ENCODE data around the gene PARVA. TPM values are rescaled to one million over a fixed set of nuclear protein-coding genes. Genes with fewer than 3 reads are reported as not detected.

PARVA gene
- total RNA-seq, 1 experiment from 2014 or later = 36.7 TPM

DNA sequence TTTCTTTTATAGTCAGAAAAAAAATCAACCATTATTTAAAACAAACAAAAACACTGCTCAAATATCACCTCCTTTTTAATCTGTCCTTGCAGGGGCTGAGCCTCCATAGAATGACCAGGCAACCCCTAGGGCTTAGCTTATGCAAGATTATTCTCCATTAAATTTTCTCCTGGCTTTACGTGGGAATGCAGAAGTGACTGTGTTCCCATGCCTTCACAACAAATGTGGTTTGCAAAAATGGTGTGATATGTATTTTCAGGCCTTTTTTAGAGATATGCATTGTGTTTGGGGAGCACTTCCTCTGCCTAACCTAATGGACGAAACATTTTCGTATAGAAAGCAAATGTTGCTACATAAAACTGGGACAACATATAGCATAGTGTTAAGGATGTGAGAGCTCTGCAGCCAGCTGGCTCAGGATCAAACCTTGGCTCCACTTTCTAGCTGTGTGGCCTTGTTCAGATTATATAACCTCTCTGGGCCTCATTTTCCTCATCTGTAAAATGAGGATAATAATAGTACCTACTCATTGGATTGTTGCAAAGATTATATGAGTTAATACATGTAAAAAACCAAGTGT is 82.6 kb downstream of the PARVA start:
- no peak overlapping the region for H3K4me3 Mint-ChIP-seq (ENCODE audit: unreplicated experiment)
- peaks cover 12% of the 10 kb centered on the region for H3K4me1 Mint-ChIP-seq (ENCODE audit: insufficient read depth, unreplicated experiment)
- H3K36me3 Mint-ChIP-seq (ENCODE audit: insufficient read depth, unreplicated experiment) = no peaks in the 10 kb centered on the region
- no peaks in the 10 kb centered on the region for H3K9me3 Mint-ChIP-seq (ENCODE audit: unreplicated experiment)
- H3K27me3 Mint-ChIP-seq (ENCODE audit: insufficient read depth, unreplicated experiment) = no peaks in the 10 kb centered on the region
- H3K27ac Mint-ChIP-seq (ENCODE audit: low read depth, unreplicated experiment) = no peak overlapping the region
- ChIA-PET POLR2A (no interaction called here), CTCF (interaction anchor here (1.0 to 1.2 kb wide), 3 partner anchors 8 to 501 kb away, joined by 3 read pairs; no protein-coding TSS in a partner anchor)
- no TSS peak for BruUV-seq (replicated peaks)
- intact Hi-C loops (cut with micrococcal nuclease) = no loop called here
- DNase-seq (ENCODE audit: unreplicated experiment) = no peak
- TF ChIP-seq, protein P1, sequence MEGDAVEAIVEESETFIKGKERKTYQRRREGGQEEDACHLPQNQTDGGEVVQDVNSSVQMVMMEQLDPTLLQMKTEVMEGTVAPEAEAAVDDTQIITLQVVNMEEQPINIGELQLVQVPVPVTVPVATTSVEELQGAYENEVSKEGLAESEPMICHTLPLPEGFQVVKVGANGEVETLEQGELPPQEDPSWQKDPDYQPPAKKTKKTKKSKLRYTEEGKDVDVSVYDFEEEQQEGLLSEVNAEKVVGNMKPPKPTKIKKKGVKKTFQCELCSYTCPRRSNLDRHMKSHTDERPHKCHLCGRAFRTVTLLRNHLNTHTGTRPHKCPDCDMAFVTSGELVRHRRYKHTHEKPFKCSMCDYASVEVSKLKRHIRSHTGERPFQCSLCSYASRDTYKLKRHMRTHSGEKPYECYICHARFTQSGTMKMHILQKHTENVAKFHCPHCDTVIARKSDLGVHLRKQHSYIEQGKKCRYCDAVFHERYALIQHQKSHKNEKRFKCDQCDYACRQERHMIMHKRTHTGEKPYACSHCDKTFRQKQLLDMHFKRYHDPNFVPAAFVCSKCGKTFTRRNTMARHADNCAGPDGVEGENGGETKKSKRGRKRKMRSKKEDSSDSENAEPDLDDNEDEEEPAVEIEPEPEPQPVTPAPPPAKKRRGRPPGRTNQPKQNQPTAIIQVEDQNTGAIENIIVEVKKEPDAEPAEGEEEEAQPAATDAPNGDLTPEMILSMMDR (IDR thresholded peaks at IDR 0.05; ENCODE audit: unreplicated experiment) = no peak

DNA sequence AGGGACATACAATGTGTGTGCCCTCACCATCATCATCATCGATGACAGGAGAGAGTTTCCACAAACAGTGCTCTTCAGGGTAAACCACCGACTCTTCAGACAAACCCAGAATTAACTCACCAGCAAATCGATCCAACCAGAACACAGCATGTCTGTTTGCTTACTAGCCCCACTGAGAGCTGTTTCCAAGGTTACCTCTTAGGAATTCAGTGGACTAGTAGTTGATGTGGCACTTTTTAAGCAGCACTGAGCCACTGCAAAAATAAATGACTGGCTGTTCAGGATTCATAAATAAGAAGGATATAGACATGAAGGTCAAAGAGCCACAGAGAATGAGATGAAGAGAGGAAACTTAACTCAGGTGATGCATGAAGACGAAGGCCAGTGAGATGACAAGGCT is 83.1 kb downstream of the PARVA start:
- Mint-ChIP-seq H3K4me1 (ENCODE audit: insufficient read depth, unreplicated experiment) (peaks cover 11% of the 10 kb centered on the region), H3K4me3 (ENCODE audit: unreplicated experiment) (no peak overlapping the region), H3K9me3 (ENCODE audit: unreplicated experiment) (no peaks in the 10 kb centered on the region), H3K36me3 (ENCODE audit: insufficient read depth, unreplicated experiment) (no peaks in the 10 kb centered on the region), H3K27me3 (ENCODE audit: insufficient read depth, unreplicated experiment) (no peaks in the 10 kb centered on the region), H3K27ac (ENCODE audit: low read depth, unreplicated experiment) (no peak overlapping the region)
- ChIA-PET POLR2A (no interaction called here), CTCF (interaction anchor here (1.0 to 1.2 kb wide), 3 partner anchors 9 to 500 kb away, joined by 3 read pairs; no protein-coding TSS in a partner anchor)
- intact Hi-C loops (cut with micrococcal nuclease) = no loop called here
- BruUV-seq (replicated peaks) = no TSS peak
- DNase-seq (ENCODE audit: unreplicated experiment) = no peak
- TF ChIP-seq, protein P1 (IDR thresholded peaks at IDR 0.05; ENCODE audit: unreplicated experiment) = no peak

GRCh38 chr11:12461516-12461915 is 84.1 kb downstream of the PARVA start:
- Mint-ChIP-seq H3K27ac (ENCODE audit: low read depth, unreplicated experiment) (no peak overlapping the region), H3K4me1 (ENCODE audit: insufficient read depth, unreplicated experiment) (peaks cover 3% of the 10 kb centered on the region), H3K27me3 (ENCODE audit: insufficient read depth, unreplicated experiment) (no peaks in the 10 kb centered on the region), H3K4me3 (ENCODE audit: unreplicated experiment) (no peak overlapping the region), H3K36me3 (ENCODE audit: insufficient read depth, unreplicated experiment) (no peaks in the 10 kb centered on the region), H3K9me3 (ENCODE audit: unreplicated experiment) (no peaks in the 10 kb centered on the region)
- TF ChIP-seq, protein P1 (IDR thresholded peaks at IDR 0.05; ENCODE audit: unreplicated experiment) = no peak
- DNase-seq (ENCODE audit: unreplicated experiment) = no peak
- CTCF ChIA-PET = interaction anchor here (1.6 kb wide), 1 partner anchor 13 kb away, joined by 4 read pairs; no protein-coding TSS in a partner anchor
- POLR2A ChIA-PET = no interaction called here
- BruUV-seq (replicated peaks) = no TSS peak
- intact Hi-C loops (cut with micrococcal nuclease) = no loop called here

DNA sequence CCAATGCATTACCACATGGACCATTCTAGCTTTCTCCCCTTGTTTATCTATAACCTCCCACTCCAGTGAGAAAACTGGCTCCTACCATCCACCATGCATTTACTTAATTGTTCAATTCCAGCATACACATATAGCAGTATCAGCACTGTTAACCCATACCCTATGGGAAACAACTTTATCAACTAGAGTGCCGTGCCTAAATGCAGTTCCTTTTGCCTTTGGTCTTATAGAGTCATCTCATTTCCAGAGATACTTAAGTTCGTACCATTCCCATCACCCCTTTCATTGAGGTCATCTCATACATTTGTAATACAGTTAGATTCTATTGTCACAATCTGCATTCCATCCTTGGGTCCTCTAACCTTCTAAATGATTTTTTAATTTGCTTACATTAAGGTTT is 86.9 kb downstream of the PARVA start:
- POLR2A ChIA-PET = no interaction called here
- Mint-ChIP-seq H3K9me3 (ENCODE audit: unreplicated experiment) (no peaks in the 10 kb centered on the region), H3K4me1 (ENCODE audit: insufficient read depth, unreplicated experiment) (no peaks in the 10 kb centered on the region), H3K36me3 (ENCODE audit: insufficient read depth, unreplicated experiment) (peaks cover 6% of the 10 kb centered on the region), H3K27me3 (ENCODE audit: insufficient read depth, unreplicated experiment) (no peaks in the 10 kb centered on the region), H3K27ac (ENCODE audit: low read depth, unreplicated experiment) (no peak overlapping the region), H3K4me3 (ENCODE audit: unreplicated experiment) (no peak overlapping the region)
- no peak for DNase-seq (ENCODE audit: unreplicated experiment)
- TF ChIP-seq, protein P1 (IDR thresholded peaks at IDR 0.05; ENCODE audit: unreplicated experiment) = no peak
- no TSS peak for BruUV-seq (replicated peaks)
- intact Hi-C loops (cut with micrococcal nuclease) = no loop called here
- CTCF ChIA-PET = no interaction called here

Data from MCF 10A (cell line).